HG02938 (cell line): ENCODE results near the gene RNASE13.
"Not testable (repeated sequence)": the region's sequence is repeated elsewhere in the genome, so short reads cannot be mapped to it uniquely, and the experiment has no call there.

ENCODE experiments used
- ATAC-seq: cut with Tn5 transposase; IDR thresholded peaks from one replicate; pipeline ENCODE4 v1.9.1; 2021; ENCODE audit warnings: mild to moderate bottlenecking, moderate library complexity; ENCODE audit not compliant: unreplicated experiment

The RNASE13 gene

GRCh38 chr14:20996521-20996920 is 38.1 kb downstream of the RNASE13 start:
- no peak for ATAC-seq

GRCh38 chr14:20989787-20990600 is 44.6 kb downstream of the RNASE13 start, which contains the start of gene METTL17:
Gene METTL17, plus strand, starts transcription at chr14:20989980. Its CDS starts 23 bp downstream, at chr14:20990003.
- peak; percentile 94 for ATAC-seq

- no peak for ATAC-seq
Observed at GRCh38 chr14:20989471-20989786, 45.2 kb downstream of the RNASE13 start.

GRCh38 chr14:20988717-20989470 is 45.7 kb downstream of the RNASE13 start:
- ATAC-seq, result no peak

- ATAC-seq, result no peak
Observed at GRCh38 chr14:20986811-20987210, 47.8 kb downstream of the RNASE13 start.

DNA sequence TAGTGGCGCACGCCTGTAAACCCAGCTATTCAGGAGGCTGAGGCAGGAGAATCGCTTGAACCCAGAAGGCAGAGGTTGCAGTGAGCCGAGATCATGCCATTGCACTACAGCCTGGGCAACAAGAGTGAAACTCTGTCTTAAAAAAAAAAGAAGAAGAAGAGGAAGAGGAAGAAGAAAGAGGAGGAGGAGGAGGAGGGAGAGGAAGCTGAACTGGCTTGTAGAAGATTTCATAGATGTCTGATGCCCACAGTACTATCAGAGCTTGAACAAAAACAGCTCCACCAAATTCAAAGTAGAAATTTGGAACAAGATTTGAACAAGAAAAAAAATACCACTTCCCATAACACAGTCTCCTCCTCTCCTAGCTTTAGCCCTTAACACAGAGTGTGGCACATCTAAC is 49.0 kb downstream of the RNASE13 start:
- ATAC-seq, result not testable (repeated sequence)
